Endodermal cell (in vitro differentiated cells): ENCODE data around the gene DELE1. TPM values are rescaled to one million over a fixed set of nuclear protein-coding genes. Genes with fewer than 3 reads are reported as not detected.

Source experiments
- DNase-seq: peaks from one replicate; pipeline ENCODE4 v3.0.0-alpha.2; 2017
- H3K27ac ChIP-seq: 2 replicates; pipeline ENCODE4 v1.5.1; 2013; ENCODE audit warnings: mild to moderate bottlenecking, low read depth, low read length, moderate library complexity
- H3K27me3 ChIP-seq: 2 replicates; pipeline ENCODE4 v1.6.1; 2013; ENCODE audit warnings: mild to moderate bottlenecking, low read length, moderate library complexity; ENCODE audit not compliant: insufficient read depth, control insufficient read depth, poor library complexity, severe bottlenecking
- H3K36me3 ChIP-seq: 2 replicates; pipeline ENCODE4 v1.7.0; 2013; ENCODE audit warnings: mild to moderate bottlenecking, low read length, moderate library complexity; ENCODE audit not compliant: control insufficient read depth, insufficient read depth
- H3K4me1 ChIP-seq: one replicate; pipeline ENCODE4 v1.7.0; 2013; ENCODE audit warnings: low read length; ENCODE audit not compliant: control insufficient read depth, insufficient read depth
- H3K4me3 ChIP-seq: 2 replicates; pipeline ENCODE4 v1.5.1; 2013; ENCODE audit warnings: mild to moderate bottlenecking, low read length, moderate library complexity
- H3K9ac ChIP-seq: 2 replicates; pipeline ENCODE4 v1.6.1; 2013; ENCODE audit warnings: mild to moderate bottlenecking, low read length, moderate library complexity; ENCODE audit not compliant: poor library complexity, severe bottlenecking; ENCODE audit errors: extremely low read depth
- H3K9me3 ChIP-seq: 2 replicates; pipeline ENCODE4 v1.6.1; 2013; ENCODE audit warnings: mild to moderate bottlenecking, low read length, moderate library complexity; ENCODE audit not compliant: control insufficient read depth
- H3K27ac Mint-ChIP-seq: 2 replicates; pipeline ENCODE4 v1.8.0; 2020; ENCODE audit warnings: mixed read lengths
- H3K27me3 Mint-ChIP-seq: 2 replicates; pipeline ENCODE4 v1.8.0; 2021; ENCODE audit warnings: mild to moderate bottlenecking, mixed read lengths; ENCODE audit not compliant: insufficient read depth
- H3K36me3 Mint-ChIP-seq: 2 replicates; pipeline ENCODE4 v1.8.0; 2020; ENCODE audit warnings: low read depth, mixed read lengths
- H3K4me1 Mint-ChIP-seq: 2 replicates; pipeline ENCODE4 v1.8.0; 2020; ENCODE audit warnings: mixed read lengths
- H3K4me3 Mint-ChIP-seq: 2 replicates; pipeline ENCODE4 v1.8.0; 2020; ENCODE audit warnings: mild to moderate bottlenecking, moderate library complexity, mixed read lengths
- H3K9me3 Mint-ChIP-seq: 2 replicates; pipeline ENCODE4 v1.8.0; 2020; ENCODE audit warnings: mild to moderate bottlenecking, mixed read lengths
- WGBS, 2 experiments: methylation state at CpG; one replicate each; pipeline versions ENCODE4 v1.1.5 to v1.1.7; 2013; ENCODE audit warnings: missing lambda C conversion rate in 2 of 2, mixed read lengths in 1 of 2; ENCODE audit not compliant: insufficient coverage in 1 of 2, insufficient read length in 1 of 2; 5-methylcytosine and 5-hydroxymethylcytosine counted together
- total RNA-seq, 2 donors: library from RNA; stranded (reverse); fragmentation: NEBNext Ultra II Directional in 1 of 2; extraction: Animal tissue kit (Norgen Biotek cat#: 25700) in 1 of 2; gene quantifications; 2 replicates in 1 of 2; 3 replicates in 1 of 2; pipeline ENCODE4 v1.2.1, GENCODE V29; 2021
- TF ChIP-seq, protein P1 (sequence below): fragments of 200-600 bp; sonication (generic); conservative IDR thresholded peaks from 2 replicates; pipeline ENCODE4 v1.5.0; 2021; ENCODE audit warnings: antibody characterized with exemption, mild to moderate bottlenecking

DELE1 gene
- total RNA-seq, 2 donors from 2014 or later: 66.5 to 71.4 TPM

- Mint-ChIP-seq H3K36me3 (peaks cover 76% of the 10 kb centered on the region), H3K27ac (no peak overlapping the region), H3K4me1 (peaks cover 9% of the 10 kb centered on the region), H3K9me3 (no peaks in the 10 kb centered on the region), H3K4me3 (no peak overlapping the region), H3K27me3 (no peaks in the 10 kb centered on the region)
- Histone ChIP-seq H3K27me3 (no peaks in the 10 kb centered on the region), H3K27ac (no peak overlapping the region), H3K36me3 (peaks cover 83% of the 10 kb centered on the region), H3K9ac (no peak overlapping the region), H3K4me3 (peak overlapping the region; percentile 17), H3K9me3 (no peaks in the 10 kb centered on the region), H3K4me1 (peaks cover 8% of the 10 kb centered on the region)
- WGBS, 2 experiments: 96 to 100% methylated on average over 4 to 5 of the region's 5 CpGs
- DNase-seq: no peak
- TF ChIP-seq, protein P1, sequence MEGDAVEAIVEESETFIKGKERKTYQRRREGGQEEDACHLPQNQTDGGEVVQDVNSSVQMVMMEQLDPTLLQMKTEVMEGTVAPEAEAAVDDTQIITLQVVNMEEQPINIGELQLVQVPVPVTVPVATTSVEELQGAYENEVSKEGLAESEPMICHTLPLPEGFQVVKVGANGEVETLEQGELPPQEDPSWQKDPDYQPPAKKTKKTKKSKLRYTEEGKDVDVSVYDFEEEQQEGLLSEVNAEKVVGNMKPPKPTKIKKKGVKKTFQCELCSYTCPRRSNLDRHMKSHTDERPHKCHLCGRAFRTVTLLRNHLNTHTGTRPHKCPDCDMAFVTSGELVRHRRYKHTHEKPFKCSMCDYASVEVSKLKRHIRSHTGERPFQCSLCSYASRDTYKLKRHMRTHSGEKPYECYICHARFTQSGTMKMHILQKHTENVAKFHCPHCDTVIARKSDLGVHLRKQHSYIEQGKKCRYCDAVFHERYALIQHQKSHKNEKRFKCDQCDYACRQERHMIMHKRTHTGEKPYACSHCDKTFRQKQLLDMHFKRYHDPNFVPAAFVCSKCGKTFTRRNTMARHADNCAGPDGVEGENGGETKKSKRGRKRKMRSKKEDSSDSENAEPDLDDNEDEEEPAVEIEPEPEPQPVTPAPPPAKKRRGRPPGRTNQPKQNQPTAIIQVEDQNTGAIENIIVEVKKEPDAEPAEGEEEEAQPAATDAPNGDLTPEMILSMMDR: no peak
These were observed 8.0 kb downstream of the DELE1 start for GRCh38 chr5:141931694-141932093.

DNA sequence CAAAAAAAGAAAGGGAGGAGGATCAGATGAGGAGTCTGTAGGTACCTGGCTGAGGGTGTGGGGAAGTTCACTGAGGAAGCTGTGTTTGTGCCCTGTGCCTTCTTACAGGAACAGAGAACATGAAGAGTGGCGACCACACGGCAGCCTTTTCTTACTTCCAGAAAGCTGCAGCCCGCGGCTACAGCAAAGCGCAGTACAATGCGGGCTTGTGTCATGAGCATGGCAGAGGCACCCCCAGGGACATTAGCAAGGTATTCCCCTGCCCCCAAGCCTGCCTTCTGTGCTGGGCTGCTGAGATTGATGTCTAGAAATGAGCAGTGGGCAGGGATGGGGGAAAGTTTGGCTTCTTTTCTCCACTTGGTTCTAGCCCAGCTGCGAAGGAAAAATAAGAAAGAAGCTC lies 9.5 kb downstream of the DELE1 start:
- WGBS, 2 experiments: 94 to 97% methylated on average over 7 of the region's 7 CpGs
- H3K27me3 ChIP-seq: no peaks in the 10 kb centered on the region
- no peak overlapping the region for H3K27ac ChIP-seq
- no peak overlapping the region for H3K4me3 ChIP-seq
- H3K4me3 Mint-ChIP-seq: no peak overlapping the region
- no peak overlapping the region for H3K27ac Mint-ChIP-seq
- H3K9me3 Mint-ChIP-seq: no peaks in the 10 kb centered on the region
- H3K9me3 ChIP-seq: no peaks in the 10 kb centered on the region
- TF ChIP-seq, protein P1: no peak
- no peaks in the 10 kb centered on the region for H3K27me3 Mint-ChIP-seq
- DNase-seq: no peak
- H3K36me3 ChIP-seq: peaks cover 74% of the 10 kb centered on the region
- H3K4me1 Mint-ChIP-seq: peaks cover 9% of the 10 kb centered on the region
- H3K9ac ChIP-seq: no peak overlapping the region
- peaks cover 8% of the 10 kb centered on the region for H3K4me1 ChIP-seq
- peaks cover 70% of the 10 kb centered on the region for H3K36me3 Mint-ChIP-seq

GRCh38 chr5:141934099-141934844 lies 10.6 kb downstream of the DELE1 start:
- peaks cover 72% of the 10 kb centered on the region for H3K36me3 ChIP-seq

More at GRCh38 chr5:141934099-141934844, 10.6 kb downstream of the DELE1 start:
- WGBS, 2 experiments: 93 to 96% methylated on average over 10 to 11 of the region's 11 CpGs
- Mint-ChIP-seq H3K27me3 (no peaks in the 10 kb centered on the region), H3K27ac (no peak overlapping the region), H3K36me3 (peaks cover 64% of the 10 kb centered on the region), H3K4me3 (no peak overlapping the region), H3K9me3 (no peaks in the 10 kb centered on the region), H3K4me1 (peaks cover 9% of the 10 kb centered on the region)
- no peaks in the 10 kb centered on the region for H3K9me3 ChIP-seq
- H3K9ac ChIP-seq: no peak overlapping the region
- no peaks in the 10 kb centered on the region for H3K27me3 ChIP-seq
- H3K27ac ChIP-seq: no peak overlapping the region
- H3K4me3 ChIP-seq: no peak overlapping the region
- peaks cover 8% of the 10 kb centered on the region for H3K4me1 ChIP-seq
- TF ChIP-seq, protein P1: no peak
- DNase-seq: no peak
